Middle frontal gyrus (tissue), 1 donor: ENCODE results near the gene SSBP3.

ENCODE experiments used
- DNase-seq: peaks from one replicate; pipeline ENCODE4 v3.0.0-alpha.2; 2015; ENCODE audit warnings: low spot score; ENCODE audit errors: extremely low spot score

Gene SSBP3

DNA sequence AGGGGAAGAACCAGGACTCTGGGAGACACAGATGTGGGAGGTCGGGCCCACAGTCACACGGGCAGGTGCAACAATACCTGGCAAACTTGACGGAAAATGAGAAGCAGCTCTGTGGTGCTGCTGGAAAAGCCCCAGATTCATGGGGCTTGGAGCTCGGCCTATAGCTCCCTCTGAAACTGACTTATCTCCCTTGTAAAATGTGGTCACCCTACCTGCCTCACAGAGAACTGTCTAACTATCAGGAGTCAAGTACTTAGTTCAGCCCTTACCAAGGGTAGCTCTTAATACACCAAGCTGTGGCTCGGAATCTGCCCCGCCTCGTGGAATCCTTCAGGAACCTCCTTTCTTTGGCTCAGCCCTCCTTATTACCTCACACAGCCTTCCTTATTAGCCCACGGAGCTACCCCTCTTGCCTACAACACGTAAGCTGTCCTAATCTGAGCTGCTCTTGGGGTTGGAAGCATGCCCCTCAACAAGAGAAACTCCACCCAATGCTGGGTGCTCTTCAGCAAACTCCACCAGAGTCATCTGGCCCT lies 137.4 kb downstream of the SSBP3 start:
- DNase-seq: no peak

DNA sequence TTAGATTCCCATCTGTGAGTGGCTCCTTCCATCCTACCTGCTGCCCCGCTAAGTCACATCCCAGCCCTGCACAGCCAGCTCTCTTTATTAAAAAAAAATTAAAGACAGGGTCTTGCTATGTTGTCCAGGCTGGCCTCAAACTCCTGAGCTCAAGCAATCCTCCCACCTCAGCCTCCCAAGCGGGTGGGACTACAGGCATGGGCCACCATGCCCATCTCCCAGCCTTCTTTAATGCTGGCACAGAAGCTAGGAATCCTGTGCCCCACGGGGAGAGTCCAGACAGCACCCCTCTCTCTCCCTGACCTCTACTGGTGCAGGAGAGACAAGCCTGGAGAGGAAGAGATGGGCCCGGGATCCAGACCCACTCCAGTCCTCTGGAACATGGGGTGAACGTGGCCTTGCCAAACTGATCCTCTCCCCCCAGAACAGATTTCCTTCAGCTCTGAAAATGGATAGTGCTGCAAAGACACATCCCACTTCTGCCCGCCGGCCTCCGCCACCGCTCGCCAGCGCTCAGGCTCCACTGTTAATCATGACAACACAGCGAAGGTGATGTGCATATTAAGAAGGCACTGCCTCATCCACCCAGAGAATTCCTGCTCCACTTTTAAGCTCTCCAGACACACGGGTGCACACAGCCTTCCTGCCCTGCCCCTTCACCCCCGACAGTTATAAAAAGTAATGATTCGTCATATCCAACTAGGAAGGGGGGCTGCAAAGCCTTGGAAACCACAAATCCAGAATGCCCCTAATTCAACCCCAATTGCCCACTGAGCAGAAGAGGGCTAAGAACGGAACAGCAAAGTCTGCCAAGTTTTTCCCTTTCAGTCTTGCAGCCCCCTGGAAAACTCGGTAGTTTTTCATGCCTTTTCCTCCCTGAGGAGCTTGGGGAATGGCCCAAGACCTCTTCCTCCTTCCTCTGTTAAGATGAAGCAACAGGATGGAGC lies 138.1 kb downstream of the SSBP3 start:
- no peak for DNase-seq

DNA sequence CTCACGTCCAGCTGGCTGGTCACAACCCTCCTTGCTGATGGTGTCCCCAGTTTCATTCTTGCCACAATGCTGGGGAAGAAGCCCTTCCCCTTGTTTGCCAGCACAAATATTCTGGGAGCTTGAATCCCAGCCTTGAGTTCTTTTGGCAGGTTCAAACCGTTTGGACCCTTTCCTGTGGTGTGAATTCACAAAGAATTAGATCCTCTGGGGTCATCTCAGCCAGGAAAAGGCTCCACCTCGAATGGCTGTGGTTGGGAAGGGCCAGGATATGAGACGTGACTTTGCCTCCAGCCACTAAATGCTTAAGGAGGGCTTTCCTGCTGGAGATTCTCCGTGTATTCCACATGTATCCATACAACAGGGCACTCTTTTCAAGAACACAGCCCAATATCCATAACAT lies 139.3 kb downstream of the SSBP3 start:
- DNase-seq: no peak

GRCh38 chr1:54266195-54266594 lies 140.0 kb downstream of the SSBP3 start:
- DNase-seq: no peak

DNA sequence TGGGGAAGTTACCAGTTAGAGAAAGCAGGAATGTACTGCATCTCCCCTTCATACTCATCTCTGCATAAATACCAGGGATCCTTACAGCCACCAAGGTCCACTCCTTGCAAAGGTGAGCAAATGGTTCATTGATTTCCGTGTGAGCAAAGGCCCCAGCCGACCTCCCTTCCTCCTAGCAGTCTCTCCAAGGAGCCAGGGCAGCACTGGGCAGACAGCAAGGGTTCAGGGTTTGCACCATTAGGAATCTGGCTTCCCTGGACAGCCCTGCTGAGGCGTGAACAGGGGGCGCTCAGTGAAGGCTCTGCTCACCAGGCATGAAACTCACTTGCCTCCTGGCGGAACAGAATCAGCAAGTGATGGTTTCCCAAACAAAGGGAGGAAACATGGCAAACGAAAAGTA lies 140.5 kb downstream of the SSBP3 start:
- no peak for DNase-seq

GRCh38 chr1:54265126-54265525 lies 141.1 kb downstream of the SSBP3 start:
- DNase-seq: no peak

- DNase-seq: no peak
These were observed 142.5 kb downstream of the SSBP3 start for GRCh38 chr1:54263601-54264226.

- no peak for DNase-seq
These were observed 143.9 kb downstream of the SSBP3 start for GRCh38 chr1:54262244-54262643.

- no peak for DNase-seq
These were observed 145.4 kb downstream of the SSBP3 start for GRCh38 chr1:54260810-54261209.

DNA sequence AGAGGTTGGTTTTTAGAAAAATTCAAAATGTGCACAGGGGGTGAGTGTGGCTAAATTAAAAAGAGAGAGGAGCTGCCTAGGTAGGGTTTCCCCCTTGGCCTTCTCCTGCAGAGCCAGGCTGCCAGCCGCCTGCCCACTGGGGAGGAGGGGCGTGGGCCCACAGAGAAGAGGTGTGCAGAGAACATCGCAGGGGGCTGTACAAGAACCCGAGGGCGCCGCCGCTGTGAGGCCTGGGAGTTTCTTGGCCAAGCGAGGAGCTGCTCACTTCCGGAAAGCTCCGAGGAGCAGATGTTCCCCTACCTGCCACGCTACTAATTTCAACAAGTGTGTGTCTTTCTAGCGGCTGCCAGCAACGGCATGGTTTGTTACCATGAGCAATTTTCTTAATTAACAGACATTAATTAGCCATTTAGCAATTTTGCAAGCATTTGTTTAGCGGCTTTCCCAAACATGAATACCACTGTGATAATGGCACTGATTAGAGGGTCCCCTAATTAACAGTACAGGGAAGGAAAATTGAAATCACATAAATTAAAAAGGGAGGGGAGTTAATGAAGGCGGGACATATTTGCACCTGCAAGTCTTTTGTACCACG lies 146.6 kb downstream of the SSBP3 start:
- no peak for DNase-seq

- no peak for DNase-seq
These were observed 148.3 kb downstream of the SSBP3 start for GRCh38 chr1:54257876-54258275.

- DNase-seq: no peak
These were observed 148.9 kb downstream of the SSBP3 start for GRCh38 chr1:54257346-54257620.

DNA sequence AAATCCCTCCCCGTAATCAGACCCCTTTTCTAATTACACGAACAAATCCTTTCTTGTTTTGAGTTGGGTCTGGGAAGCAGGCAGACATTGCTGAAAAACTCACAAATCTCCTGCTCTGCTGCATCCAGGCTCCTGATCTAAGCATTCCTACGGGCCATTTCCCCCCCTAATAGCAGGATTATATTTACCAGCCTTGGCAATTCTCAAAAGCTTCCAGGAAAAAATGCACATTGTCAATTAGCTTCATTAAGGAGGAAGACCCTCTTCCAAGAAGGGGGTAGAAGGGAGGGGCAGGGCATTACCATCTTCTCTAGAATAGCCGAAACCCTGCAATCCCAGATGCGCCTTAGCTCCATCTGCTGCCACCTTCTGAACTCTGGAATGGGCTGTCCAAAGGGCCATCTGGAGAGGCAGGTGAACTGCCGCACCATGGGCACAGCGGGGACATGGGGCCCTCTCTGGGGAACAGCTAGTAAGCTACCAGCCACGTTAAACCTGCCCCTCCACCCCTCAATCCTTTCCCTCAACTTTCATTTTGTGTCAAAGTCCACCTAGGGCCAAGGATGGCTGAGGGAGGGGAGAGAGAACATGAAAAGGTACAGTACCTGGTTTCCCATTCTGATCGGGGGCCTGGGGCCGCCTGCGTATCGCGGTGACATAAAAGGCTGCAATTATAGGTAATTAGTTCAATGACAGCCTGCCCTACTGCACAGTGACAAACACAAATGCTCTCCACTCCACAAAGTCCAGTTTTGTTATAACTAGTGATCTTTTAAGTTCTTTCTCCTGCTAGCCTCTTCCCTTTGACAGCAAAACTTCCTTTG lies 149.5 kb downstream of the SSBP3 start:
- DNase-seq: no peak

DNA sequence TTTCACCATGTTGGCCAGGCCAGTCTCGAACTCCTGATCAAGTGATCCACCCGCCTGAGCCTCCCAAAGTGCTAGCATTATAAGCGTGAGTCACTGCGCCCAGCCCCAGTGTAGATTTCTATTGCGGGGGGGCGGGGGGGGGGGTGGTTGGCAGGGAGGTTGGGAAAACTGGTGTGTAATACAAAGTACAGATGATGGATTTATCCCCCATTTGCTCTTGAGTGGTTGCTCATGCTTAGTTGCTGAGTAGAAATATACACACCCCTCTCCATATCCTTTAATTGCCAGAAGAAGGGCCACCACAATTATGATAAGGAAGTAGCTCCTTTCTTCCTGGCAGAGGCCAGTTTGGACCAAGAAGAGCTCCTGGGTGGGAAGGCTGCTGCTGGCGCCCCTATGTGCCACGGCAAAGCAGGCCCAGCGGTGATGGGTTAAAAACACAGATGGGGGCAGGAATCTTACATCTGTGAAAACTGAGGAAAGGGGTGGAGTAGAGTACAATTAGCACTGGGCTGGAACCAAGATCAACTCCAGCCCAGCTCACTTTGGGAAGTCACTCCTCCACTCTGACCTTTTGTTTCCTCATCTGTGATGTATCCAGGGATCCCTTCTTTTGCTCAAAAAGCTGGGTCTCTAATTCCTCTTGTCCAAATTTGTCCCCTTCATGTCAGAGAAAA lies 151.0 kb downstream of the SSBP3 start:
- no peak for DNase-seq

DNA sequence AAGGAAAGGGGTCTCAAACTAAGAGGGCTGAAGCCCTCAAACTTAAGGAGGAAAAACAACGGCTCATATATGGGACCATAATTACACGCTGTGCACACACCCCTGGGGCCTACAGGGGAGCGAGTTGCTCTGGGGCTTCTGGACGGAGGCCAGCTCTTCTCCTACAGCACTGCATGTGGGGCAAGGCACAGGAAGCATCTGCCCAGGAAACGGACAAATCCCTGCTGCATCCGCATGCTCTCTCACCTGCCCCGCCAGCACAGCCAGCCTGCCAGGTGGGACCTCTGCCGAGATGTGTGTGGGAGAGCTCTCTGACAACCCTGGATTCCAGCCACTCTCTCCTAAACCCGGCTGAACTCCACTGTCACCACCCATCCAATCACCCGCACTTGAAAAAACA lies 152.1 kb downstream of the SSBP3 start:
- DNase-seq: no peak

DNA sequence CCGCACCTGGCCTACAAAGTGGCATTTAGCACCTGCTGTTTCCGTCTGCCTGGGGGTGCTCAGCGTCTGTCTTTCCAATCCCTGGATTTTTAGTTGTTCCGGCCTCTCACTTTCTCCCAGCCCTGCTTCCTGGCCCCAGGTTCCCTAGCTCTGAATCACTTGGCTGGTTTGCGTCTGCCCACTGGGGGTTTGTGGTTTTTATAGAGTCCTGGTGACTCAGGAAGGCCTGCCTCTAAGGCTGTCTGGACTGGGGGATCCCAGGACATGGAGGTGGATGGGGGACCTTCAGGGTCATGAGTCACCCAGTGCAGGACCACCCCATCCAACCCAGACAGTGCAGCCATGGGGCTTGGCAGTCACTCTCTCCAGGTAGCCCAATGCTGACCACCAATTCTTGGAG lies 152.7 kb downstream of the SSBP3 start:
- DNase-seq: no peak

DNA sequence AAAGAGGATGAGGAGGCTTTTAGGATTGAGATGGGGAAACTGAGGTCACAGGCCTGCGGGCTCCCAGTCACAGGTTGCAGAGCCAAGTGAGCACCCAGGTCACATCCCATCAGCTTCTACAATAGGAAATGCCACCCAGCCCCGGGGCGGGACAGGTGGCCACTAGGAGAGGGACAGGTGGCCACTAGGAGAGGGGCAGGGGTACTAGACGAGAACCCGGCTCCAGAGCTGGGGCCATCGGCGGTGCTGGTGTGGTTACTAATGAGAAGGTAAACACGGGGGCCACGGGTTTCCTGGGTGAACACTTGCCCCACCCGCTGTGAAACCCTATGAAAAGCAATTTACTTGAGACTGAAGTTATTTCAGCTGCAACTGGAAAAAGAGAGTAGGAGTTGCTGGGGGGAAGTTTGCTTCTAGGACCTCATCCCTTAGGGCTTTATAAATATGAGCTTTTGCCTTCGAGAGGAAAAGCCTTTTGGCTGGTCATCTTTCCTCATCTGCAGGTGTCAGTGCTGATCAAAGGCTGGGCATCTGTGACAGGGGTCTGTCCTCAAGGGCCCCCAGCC lies 153.7 kb downstream of the SSBP3 start:
- DNase-seq: no peak

DNA sequence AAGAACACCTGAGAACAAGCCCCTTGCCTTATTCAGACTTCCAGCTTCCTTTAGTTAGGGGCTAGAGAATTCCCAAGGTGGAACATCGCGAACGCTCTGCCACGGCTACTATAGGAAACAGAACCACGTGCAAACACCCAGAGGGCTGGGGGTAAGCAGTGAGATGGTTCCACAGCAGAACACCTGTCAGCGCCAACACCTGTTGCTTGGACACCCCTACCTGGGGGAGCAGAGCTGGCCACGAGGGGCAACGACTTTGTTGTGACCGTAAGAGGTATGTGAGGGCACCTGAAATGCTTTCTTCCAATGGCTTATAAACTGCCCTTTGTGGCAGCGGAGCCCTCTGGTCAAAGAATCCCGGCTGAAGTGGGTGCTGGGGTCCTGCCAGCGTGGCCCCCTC lies 155.5 kb downstream of the SSBP3 start:
- DNase-seq: no peak

GRCh38 chr1:54249819-54250435 lies 156.3 kb downstream of the SSBP3 start:
- no peak for DNase-seq

- no peak for DNase-seq
These were observed 157.2 kb downstream of the SSBP3 start for GRCh38 chr1:54248966-54249365.
